Nephron (organoid): ENCODE data around the gene CACHD1.
A peak's percentile ranks its signal among the peaks of the same experiment; 100 is the strongest.

Experiments used
- H3K27ac Mint-ChIP-seq, 3 experiments: 2 replicates each; pipeline ENCODE4 v1.8.0; 2020; ENCODE audit warnings: mixed read lengths in 3 of 3, mild to moderate bottlenecking in 2 of 3, moderate library complexity in 1 of 3
- H3K27me3 Mint-ChIP-seq: 2 replicates; pipeline ENCODE4 v1.8.0; 2021; ENCODE audit warnings: low read depth, mild to moderate bottlenecking, moderate library complexity, mixed read lengths
- H3K36me3 Mint-ChIP-seq: 2 replicates; pipeline ENCODE4 v1.8.0; 2020; ENCODE audit warnings: low read depth, mixed read lengths
- H3K4me1 Mint-ChIP-seq: 2 replicates; pipeline ENCODE4 v1.8.0; 2020; ENCODE audit warnings: mixed read lengths
- H3K4me3 Mint-ChIP-seq, 3 experiments: 2 replicates each; pipeline ENCODE4 v1.8.0; 2020; ENCODE audit warnings: mild to moderate bottlenecking in 3 of 3, mixed read lengths in 3 of 3, moderate library complexity in 2 of 3
- H3K9me3 Mint-ChIP-seq: 2 replicates; pipeline ENCODE4 v1.8.0; 2020; ENCODE audit warnings: mixed read lengths
- CTCF ChIP-seq, 3 experiments: fragments of 200-600 bp; sonication (generic); IDR thresholded peaks; one replicate each; pipeline ENCODE4 v1.5.0; 2021; ENCODE audit warnings: antibody characterized with exemption in 3 of 3; ENCODE audit not compliant: unreplicated experiment in 3 of 3

CACHD1 gene

GRCh38 chr1:64555947-64556346, 86.0 kb downstream of the CACHD1 start:
- no peak for TF ChIP-seq CTCF (IDR thresholded peaks at IDR 0.05; ENCODE audit: unreplicated experiment in 3 of 3)
- H3K36me3 Mint-ChIP-seq: peaks cover 81% of the 10 kb centered on the region

DNA sequence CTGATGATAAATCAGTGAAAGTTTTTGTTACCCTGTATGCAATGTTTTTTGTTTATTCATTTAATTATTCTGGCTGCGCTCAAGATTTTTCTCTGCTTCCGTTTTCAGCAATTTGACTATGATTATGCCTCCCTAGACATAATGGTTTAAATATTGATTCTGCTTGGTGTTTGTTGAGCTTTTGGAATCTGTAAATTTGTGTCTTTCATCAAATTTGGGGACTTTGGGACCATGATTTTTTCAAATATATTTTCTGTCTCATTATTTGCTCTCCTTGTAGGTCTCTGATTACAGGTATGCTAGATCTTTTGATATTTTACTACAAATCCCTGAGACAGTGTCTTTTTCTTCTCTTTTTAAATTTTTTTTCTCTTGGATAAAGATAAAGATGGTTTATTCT, 92.1 kb downstream of the CACHD1 start:
- Mint-ChIP-seq H3K36me3 (peaks cover 74% of the 10 kb centered on the region), H3K27ac (no peak overlapping the region), H3K4me1 (peaks cover 29% of the 10 kb centered on the region)

More at GRCh38 chr1:64555947-64556346, 86.0 kb downstream of the CACHD1 start:
- Mint-ChIP-seq H3K9me3 (peaks cover 24% of the 10 kb centered on the region), H3K4me1 (peaks cover 18% of the 10 kb centered on the region), H3K27me3 (no peaks in the 10 kb centered on the region), H3K27ac (peak overlapping the region in 1 of 3 experiments; percentile 34), H3K4me3 (no peak overlapping the region)

DNA sequence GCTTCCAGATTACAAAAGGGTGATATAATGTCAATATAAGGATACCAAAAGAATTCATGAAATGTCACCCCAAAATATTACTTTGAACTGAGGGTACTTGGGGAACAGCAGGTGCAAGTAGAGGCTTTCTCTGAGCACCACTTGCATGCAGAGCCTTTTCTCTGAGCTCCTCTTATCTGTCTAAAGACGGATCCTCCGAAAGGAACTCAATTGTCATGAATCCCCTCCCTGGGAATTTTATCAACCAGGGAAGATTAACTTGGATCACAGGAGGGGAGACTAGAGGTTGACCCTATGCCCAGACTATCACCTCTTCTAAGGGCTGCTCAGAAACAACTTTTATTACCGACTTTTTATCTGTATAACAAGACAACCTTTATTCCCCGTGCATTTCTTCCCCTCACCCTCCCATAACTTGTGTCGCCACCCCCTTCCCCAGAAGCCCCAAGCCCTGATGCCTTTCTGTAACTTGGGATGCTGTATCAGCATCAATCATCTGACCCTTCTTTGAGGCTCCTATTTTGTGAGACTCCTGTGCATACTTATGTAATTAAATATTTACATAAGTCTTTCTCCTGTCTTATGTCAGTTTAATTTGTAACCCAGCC, 94.1 kb downstream of the CACHD1 start:
- H3K36me3 Mint-ChIP-seq: peaks cover 53% of the 10 kb centered on the region
- peaks cover 42% of the 10 kb centered on the region for H3K4me1 Mint-ChIP-seq
- no peaks in the 10 kb centered on the region for H3K27me3 Mint-ChIP-seq
- peak overlapping the region; percentile 82 to 93 (median 92) for H3K27ac Mint-ChIP-seq
- TF ChIP-seq CTCF (IDR thresholded peaks at IDR 0.05; ENCODE audit: unreplicated experiment in 3 of 3): no peak
- no peak overlapping the region for H3K4me3 Mint-ChIP-seq
- peaks cover 33% of the 10 kb centered on the region for H3K9me3 Mint-ChIP-seq

More for the DNA sequence above, 92.1 kb downstream of the CACHD1 start:
- Mint-ChIP-seq H3K27me3 (no peaks in the 10 kb centered on the region), H3K9me3 (peaks cover 45% of the 10 kb centered on the region), H3K4me3 (no peak overlapping the region)
- TF ChIP-seq CTCF (IDR thresholded peaks at IDR 0.05; ENCODE audit: unreplicated experiment in 3 of 3): no peak

DNA sequence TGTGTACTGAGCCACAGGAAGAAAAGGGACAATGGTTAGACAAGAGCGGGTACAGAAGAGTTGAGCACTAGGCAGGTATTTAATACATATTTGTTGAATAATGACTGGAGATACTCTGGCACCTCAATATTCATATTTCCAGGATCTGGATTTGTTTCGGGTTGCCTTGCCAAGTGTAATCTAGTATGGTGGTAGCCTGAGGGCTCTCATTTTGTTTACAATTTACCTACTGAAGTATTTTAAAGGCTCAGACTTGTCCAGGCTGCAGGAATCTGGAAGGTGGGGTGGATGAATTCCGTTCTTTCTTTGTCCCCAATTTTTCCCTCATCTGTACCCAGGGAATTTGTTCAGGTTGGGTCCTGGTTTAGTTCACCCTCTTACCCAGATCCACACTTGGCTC, 95.0 kb downstream of the CACHD1 start:
- Mint-ChIP-seq H3K4me3 (no peak overlapping the region), H3K4me1 (peaks cover 50% of the 10 kb centered on the region), H3K27ac (peak overlapping the region; percentile 82 to 93 (median 92)), H3K36me3 (peaks cover 45% of the 10 kb centered on the region), H3K27me3 (no peaks in the 10 kb centered on the region), H3K9me3 (peaks cover 26% of the 10 kb centered on the region)
- no peak for TF ChIP-seq CTCF (IDR thresholded peaks at IDR 0.05; ENCODE audit: unreplicated experiment in 3 of 3)

DNA sequence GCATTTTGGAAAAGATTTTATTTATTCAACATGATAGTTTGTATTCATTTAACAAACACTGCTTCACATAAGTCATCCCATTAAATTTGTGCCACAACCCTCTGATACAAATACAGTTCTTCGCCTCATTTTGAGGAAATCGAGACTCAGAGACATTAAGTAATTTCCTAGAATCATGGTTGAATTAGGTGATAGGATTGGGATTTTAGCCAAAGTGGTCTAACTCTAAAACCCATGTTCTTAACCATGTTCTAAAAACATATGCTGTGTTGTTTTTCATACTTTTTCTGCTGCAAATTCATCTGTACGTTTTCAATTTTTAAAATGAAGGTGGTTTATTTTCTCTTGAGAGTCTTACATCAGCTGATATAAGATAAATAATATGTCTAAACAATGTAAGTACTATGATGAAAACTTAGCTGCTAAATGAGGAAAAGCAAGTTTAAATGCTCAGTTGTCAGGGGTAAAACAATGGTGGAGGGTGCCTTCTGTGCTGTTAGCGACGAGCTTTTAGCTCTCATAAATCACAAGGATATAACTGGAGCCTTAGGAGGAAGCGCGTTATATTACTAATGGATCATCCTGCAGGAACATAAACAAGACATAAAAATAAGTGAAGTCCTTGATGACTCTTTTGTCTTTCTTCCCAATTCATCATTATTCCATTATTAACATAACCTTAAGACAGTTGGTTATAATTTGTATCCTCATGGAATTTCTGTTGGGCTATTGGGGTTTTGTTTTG, 97.7 kb downstream of the CACHD1 start:
- Mint-ChIP-seq H3K36me3 (peaks cover 19% of the 10 kb centered on the region), H3K4me1 (peaks cover 77% of the 10 kb centered on the region), H3K9me3 (peaks cover 9% of the 10 kb centered on the region), H3K27me3 (no peaks in the 10 kb centered on the region), H3K27ac (peak overlapping the region; percentile 43 to 88 (median 86)), H3K4me3 (peak overlapping the region in 1 of 3 experiments; percentile 17)
- TF ChIP-seq CTCF (IDR thresholded peaks at IDR 0.05; ENCODE audit: unreplicated experiment in 3 of 3): no peak

DNA sequence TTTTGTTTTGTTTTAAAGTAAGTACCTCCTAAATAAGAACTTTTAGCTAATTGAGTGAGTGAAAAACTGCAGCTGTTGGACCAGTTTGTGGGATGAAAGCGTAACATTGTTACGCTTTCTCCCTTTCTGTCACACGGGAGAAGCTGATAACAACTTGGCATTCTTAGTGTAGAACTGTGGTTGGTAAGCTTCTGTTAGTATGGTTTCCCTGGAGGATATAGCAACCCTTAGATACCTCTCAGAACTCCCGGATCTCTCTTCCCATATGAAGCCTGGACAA, 98.2 kb downstream of the CACHD1 start:
- H3K27me3 Mint-ChIP-seq: no peaks in the 10 kb centered on the region
- H3K36me3 Mint-ChIP-seq: peaks cover 18% of the 10 kb centered on the region

More for the DNA sequence above, 98.2 kb downstream of the CACHD1 start:
- TF ChIP-seq CTCF (IDR thresholded peaks at IDR 0.05; ENCODE audit: unreplicated experiment in 3 of 3): no peak
- Mint-ChIP-seq H3K9me3 (peaks cover 4% of the 10 kb centered on the region), H3K27ac (peak overlapping the region; percentile 43 to 88 (median 86)), H3K4me1 (peaks cover 82% of the 10 kb centered on the region), H3K4me3 (peak overlapping the region in 1 of 3 experiments; percentile 37)
